HepG2 (cell line): ENCODE results near the gene CCL16. TPM values are rescaled to one million over a fixed set of nuclear protein-coding genes. Genes with fewer than 3 reads are reported as not detected.
A peak's percentile ranks its signal among the peaks of the same experiment; 100 is the strongest.

Experiments
- AGO2 ChIP-seq: fragments of 200-400 bp; formaldehyde crosslinking; optimal IDR thresholded peaks from 2 replicates; pipeline ENCODE3; 2017; ENCODE audit warnings: mild to moderate bottlenecking, low read depth, low read length, moderate library complexity
- ATM ChIP-seq: fragments of 450-650 bp; IDR thresholded peaks from 2 replicates; pipeline ENCODE4 v1.7.1; 2017; ENCODE audit warnings: mild to moderate bottlenecking, borderline replicate concordance
- CBX1 ChIP-seq: IDR thresholded peaks from one replicate; pipeline ENCODE4 v1.6.1; 2016; ENCODE audit warnings: antibody characterized with exemption, low read depth
- JUN ChIP-seq: sonication (generic); formaldehyde crosslinking; IDR thresholded peaks from 2 replicates; pipeline ENCODE4 v1.4.0; 2020; ENCODE audit warnings: mild to moderate bottlenecking, missing genetic modification reagents
- KLF12 ChIP-seq: sonication (generic); formaldehyde crosslinking; IDR thresholded peaks from 2 replicates; pipeline ENCODE4 v1.4.0; 2020; ENCODE audit warnings: missing genetic modification reagents, borderline replicate concordance
- MED13 ChIP-seq: sonication (generic); formaldehyde crosslinking; IDR thresholded peaks from 2 replicates; pipeline ENCODE4 v1.5.0; 2020; ENCODE audit warnings: missing genetic modification reagents
- MEIS1 ChIP-seq: sonication (generic); formaldehyde crosslinking; IDR thresholded peaks from 2 replicates; pipeline ENCODE4 v1.9.0; 2021; ENCODE audit warnings: mild to moderate bottlenecking, missing genetic modification reagents, moderate library complexity, borderline replicate concordance
- RNF2 ChIP-seq: fragments of 450-650 bp; conservative IDR thresholded peaks from 2 replicates; pipeline ENCODE4 v1.6.1; 2016; ENCODE audit warnings: low read depth
- SRSF9 ChIP-seq: fragments of 200-400 bp; formaldehyde crosslinking; IDR thresholded peaks from 2 replicates; pipeline ENCODE4 v1.6.1; 2018; ENCODE audit warnings: borderline replicate concordance, mild to moderate bottlenecking, low read depth, low read length; ENCODE audit not compliant: insufficient read depth, poor library complexity, severe bottlenecking
- TCF12 ChIP-seq, 2 experiments: fragments of 450-650 bp in 1 of 2; sonication (generic) in 1 of 2; formaldehyde crosslinking in 1 of 2; IDR thresholded peaks; 2 replicates each; pipeline versions ENCODE4 v1.6.1 to v1.8.0; 2017 to 2022; ENCODE audit warnings: antibody characterized with exemption in 1 of 2, mild to moderate bottlenecking in 1 of 2, missing genetic modification reagents in 1 of 2, moderate library complexity in 1 of 2
- ZFP41 ChIP-seq: sonication (generic); formaldehyde crosslinking; IDR thresholded peaks from 2 replicates; pipeline ENCODE4 v1.4.0; 2020; ENCODE audit warnings: mild to moderate bottlenecking, missing genetic modification reagents, borderline replicate concordance
- ZKSCAN5 ChIP-seq: sonication (generic); formaldehyde crosslinking; IDR thresholded peaks from 2 replicates; pipeline ENCODE4 v1.5.1; 2020; ENCODE audit warnings: mild to moderate bottlenecking, missing genetic modification reagents
- ZNF235 ChIP-seq: sonication (generic); formaldehyde crosslinking; IDR thresholded peaks from 2 replicates; pipeline ENCODE4 v1.8.1; 2023; ENCODE audit warnings: mild to moderate bottlenecking, missing genetic modification reagents, borderline replicate concordance
- ZNF276 ChIP-seq: sonication (generic); formaldehyde crosslinking; IDR thresholded peaks from 2 replicates; pipeline ENCODE4 v1.4.0; 2020; ENCODE audit warnings: mild to moderate bottlenecking, low read depth, missing genetic modification reagents
- ZNF292 ChIP-seq: sonication (generic); formaldehyde crosslinking; IDR thresholded peaks from 2 replicates; pipeline ENCODE4 v1.8.1; 2022; ENCODE audit warnings: mild to moderate bottlenecking, low read depth, missing genetic modification reagents, borderline replicate concordance
- ZNF512B ChIP-seq: sonication (generic); formaldehyde crosslinking; IDR thresholded peaks from 2 replicates; pipeline ENCODE4 v1.5.1; 2020; ENCODE audit warnings: missing genetic modification reagents, mild to moderate bottlenecking, borderline replicate concordance
- ZNF629 ChIP-seq: sonication (generic); formaldehyde crosslinking; conservative IDR thresholded peaks from 2 replicates; pipeline ENCODE4 v1.5.0; 2020; ENCODE audit warnings: missing genetic modification reagents
- polyA plus RNA-seq, 8 experiments: library from polyadenylated mRNA; depleted of rRNA in 3 of 8; stranded (reverse) in 7 of 8; unstranded in 1 of 8; fragments of >200 nt; fragmentation: Illumina TruSeq in 4 of 8; extraction: Trizol in 4 of 8; gene quantifications; 2 replicates each; pipeline versions ENCODE4 v1.2.1 to v1.2.3, GENCODE V29; 2011 to 2016; ENCODE audit warnings: low read depth in 4 of 8, missing spikeins in 1 of 8, mixed read lengths in 1 of 8; ENCODE audit not compliant: insufficient read depth in 1 of 8
- total RNA-seq, 5 experiments: library from RNA; depleted of rRNA; stranded (reverse); fragments of >200 nt; fragmentation: Illumina TruSeq; extraction: Trizol; gene quantifications; 2 replicates each; pipeline ENCODE4 v1.2.3, GENCODE V29; 2016; ENCODE audit warnings: low read depth in 1 of 5
- TF ChIP-seq, protein P1 (sequence below): sonication (generic); formaldehyde crosslinking; conservative IDR thresholded peaks from 2 replicates; pipeline ENCODE4 v1.4.0; 2020; ENCODE audit warnings: missing genetic modification reagents
- TF ChIP-seq, protein P2 (sequence below): sonication (generic); formaldehyde crosslinking; IDR thresholded peaks from 2 replicates; pipeline ENCODE4 v1.5.0; 2020; ENCODE audit warnings: mild to moderate bottlenecking, missing genetic modification reagents, moderate library complexity

Gene CCL16
- total and polyA plus RNA-seq, 2 of the 13 experiments (the other 11 are each of a cell fraction or from before 2014, with no cell fraction given), result 2.0 to 14.7 TPM

- peak; percentile 31; the same call in 1 of the 2 replicates for TF ChIP-seq JUN (CRISPR knock-in tag)
- peak; percentile 50; the same call in 1 of the 2 replicates for TF ChIP-seq ZNF629 (CRISPR knock-in tag)
- TF ChIP-seq ZKSCAN5 (CRISPR knock-in tag), result no peak
- TF ChIP-seq ZNF292 (CRISPR knock-in tag), result peak; percentile 87; the same call in 1 of the 2 replicates
- no peak for TF ChIP-seq TCF12 (IDR thresholded peaks at IDR 0.05)
- peak; percentile 98 for TF ChIP-seq TCF12 (CRISPR knock-in tag; IDR thresholded peaks at IDR 0.05)
- TF ChIP-seq SRSF9, result no peak
- TF ChIP-seq KLF12, result no peak
- TF ChIP-seq MEIS1 (CRISPR knock-in tag), result peak; percentile 61; the same call in 1 of the 2 replicates
- TF ChIP-seq AGO2, result no peak
- no peak for TF ChIP-seq RNF2
- TF ChIP-seq, protein P1, sequence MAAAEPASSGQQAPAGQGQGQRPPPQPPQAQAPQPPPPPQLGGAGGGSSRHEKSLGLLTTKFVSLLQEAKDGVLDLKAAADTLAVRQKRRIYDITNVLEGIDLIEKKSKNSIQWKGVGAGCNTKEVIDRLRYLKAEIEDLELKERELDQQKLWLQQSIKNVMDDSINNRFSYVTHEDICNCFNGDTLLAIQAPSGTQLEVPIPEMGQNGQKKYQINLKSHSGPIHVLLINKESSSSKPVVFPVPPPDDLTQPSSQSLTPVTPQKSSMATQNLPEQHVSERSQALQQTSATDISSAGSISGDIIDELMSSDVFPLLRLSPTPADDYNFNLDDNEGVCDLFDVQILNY (CRISPR knock-in tag), result no peak
- TF ChIP-seq ZFP41, result no peak
- TF ChIP-seq ATM, result no peak
- peak; percentile 61 for TF ChIP-seq ZNF276
- no peak for TF ChIP-seq CBX1
- TF ChIP-seq, protein P2, sequence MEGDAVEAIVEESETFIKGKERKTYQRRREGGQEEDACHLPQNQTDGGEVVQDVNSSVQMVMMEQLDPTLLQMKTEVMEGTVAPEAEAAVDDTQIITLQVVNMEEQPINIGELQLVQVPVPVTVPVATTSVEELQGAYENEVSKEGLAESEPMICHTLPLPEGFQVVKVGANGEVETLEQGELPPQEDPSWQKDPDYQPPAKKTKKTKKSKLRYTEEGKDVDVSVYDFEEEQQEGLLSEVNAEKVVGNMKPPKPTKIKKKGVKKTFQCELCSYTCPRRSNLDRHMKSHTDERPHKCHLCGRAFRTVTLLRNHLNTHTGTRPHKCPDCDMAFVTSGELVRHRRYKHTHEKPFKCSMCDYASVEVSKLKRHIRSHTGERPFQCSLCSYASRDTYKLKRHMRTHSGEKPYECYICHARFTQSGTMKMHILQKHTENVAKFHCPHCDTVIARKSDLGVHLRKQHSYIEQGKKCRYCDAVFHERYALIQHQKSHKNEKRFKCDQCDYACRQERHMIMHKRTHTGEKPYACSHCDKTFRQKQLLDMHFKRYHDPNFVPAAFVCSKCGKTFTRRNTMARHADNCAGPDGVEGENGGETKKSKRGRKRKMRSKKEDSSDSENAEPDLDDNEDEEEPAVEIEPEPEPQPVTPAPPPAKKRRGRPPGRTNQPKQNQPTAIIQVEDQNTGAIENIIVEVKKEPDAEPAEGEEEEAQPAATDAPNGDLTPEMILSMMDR (CRISPR knock-in tag), result peak; percentile 21; the same call in 1 of the 2 replicates
- TF ChIP-seq ZNF512B (CRISPR knock-in tag), result peak; percentile 63; the same call in 1 of the 2 replicates
- no peak for TF ChIP-seq MED13 (CRISPR knock-in tag)
- no peak for TF ChIP-seq ZNF235 (CRISPR knock-in tag)
These were observed 7.7 kb downstream of the CCL16 start (continued) for GRCh38 chr17:35973333-35974260.
